ENCODE results near the gene FLOT1. TPM values are rescaled to one million over a fixed set of nuclear protein-coding genes. Genes with fewer than 3 reads are reported as not detected.
A peak's percentile ranks its signal among the peaks of the same experiment; 100 is the strongest.

FLOT1 gene
- total and polyA plus RNA-seq, 9 of the 15 experiments (the other 6 are each of a cell fraction or from before 2014, with no cell fraction given), result 11.7 to 149 (median 118) TPM

DNA sequence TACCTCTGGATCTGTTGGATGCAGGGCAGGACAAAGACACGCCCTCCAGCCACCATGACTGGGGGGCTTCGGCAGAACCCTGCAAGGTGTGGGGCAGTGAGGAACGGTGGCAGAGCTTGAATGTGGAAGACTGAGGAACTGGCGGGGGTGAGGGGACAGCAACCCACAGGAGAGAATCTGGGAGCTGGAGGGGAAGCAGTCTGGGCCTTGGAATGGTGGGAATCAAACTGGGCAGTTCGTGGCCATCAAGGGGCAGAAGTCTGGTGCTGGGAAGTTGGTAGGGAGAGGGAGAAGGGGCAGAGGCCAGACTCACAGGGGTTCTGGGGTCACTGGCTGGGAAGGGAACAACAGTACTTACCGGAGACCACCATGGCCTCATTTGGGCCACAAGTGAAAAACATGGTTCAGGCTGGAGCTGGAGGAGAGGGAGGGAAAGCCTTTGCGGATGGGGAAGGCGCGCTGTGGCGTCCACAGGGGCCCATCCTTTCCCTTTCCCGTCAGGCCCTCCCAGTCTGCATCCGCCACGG is 635 bp downstream of the FLOT1 start (continued):
- TF ChIP-seq NR4A1 (CRISPR knock-in tag; IDR thresholded peaks at IDR 0.05) (no peak), NR4A1 (tag; IDR thresholded peaks at IDR 0.05) (0 out of 2 replicates have a peak, but pooled peaks have one; percentile 11), NFYB (IDR thresholded peaks at IDR 0.05; ENCODE audit: extremely low read depth, insufficient read length) (no peak), GATA2 (CRISPR knock-in tag; IDR thresholded peaks at IDR 0.05) (no peak), BDP1 (IDR thresholded peaks at IDR 0.05; ENCODE audit: insufficient read depth, insufficient read length) (no peak), ASH1L (IDR thresholded peaks at IDR 0.05; ENCODE audit: borderline replicate concordance, low read depth, partially characterized antibody) (peak; percentile 8)
- TF ChIP-seq, protein P1, sequence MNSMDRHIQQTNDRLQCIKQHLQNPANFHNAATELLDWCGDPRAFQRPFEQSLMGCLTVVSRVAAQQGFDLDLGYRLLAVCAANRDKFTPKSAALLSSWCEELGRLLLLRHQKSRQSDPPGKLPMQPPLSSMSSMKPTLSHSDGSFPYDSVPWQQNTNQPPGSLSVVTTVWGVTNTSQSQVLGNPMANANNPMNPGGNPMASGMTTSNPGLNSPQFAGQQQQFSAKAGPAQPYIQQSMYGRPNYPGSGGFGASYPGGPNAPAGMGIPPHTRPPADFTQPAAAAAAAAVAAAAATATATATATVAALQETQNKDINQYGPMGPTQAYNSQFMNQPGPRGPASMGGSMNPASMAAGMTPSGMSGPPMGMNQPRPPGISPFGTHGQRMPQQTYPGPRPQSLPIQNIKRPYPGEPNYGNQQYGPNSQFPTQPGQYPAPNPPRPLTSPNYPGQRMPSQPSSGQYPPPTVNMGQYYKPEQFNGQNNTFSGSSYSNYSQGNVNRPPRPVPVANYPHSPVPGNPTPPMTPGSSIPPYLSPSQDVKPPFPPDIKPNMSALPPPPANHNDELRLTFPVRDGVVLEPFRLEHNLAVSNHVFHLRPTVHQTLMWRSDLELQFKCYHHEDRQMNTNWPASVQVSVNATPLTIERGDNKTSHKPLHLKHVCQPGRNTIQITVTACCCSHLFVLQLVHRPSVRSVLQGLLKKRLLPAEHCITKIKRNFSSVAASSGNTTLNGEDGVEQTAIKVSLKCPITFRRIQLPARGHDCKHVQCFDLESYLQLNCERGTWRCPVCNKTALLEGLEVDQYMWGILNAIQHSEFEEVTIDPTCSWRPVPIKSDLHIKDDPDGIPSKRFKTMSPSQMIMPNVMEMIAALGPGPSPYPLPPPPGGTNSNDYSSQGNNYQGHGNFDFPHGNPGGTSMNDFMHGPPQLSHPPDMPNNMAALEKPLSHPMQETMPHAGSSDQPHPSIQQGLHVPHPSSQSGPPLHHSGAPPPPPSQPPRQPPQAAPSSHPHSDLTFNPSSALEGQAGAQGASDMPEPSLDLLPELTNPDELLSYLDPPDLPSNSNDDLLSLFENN (IDR thresholded peaks at IDR 0.05; ENCODE audit: low read depth in 2 of 2, low read length in 2 of 2), result no peak
